Activated T-cell treated with anti-CD3 and anti-CD28 coated beads for 24 hours (primary cell): ENCODE results near the gene IQCK.

Experiments used
- DNase-seq: peaks from one replicate; pipeline ENCODE4 v3.0.0-alpha.2; 2020; ENCODE audit warnings: low read depth

IQCK gene

DNA sequence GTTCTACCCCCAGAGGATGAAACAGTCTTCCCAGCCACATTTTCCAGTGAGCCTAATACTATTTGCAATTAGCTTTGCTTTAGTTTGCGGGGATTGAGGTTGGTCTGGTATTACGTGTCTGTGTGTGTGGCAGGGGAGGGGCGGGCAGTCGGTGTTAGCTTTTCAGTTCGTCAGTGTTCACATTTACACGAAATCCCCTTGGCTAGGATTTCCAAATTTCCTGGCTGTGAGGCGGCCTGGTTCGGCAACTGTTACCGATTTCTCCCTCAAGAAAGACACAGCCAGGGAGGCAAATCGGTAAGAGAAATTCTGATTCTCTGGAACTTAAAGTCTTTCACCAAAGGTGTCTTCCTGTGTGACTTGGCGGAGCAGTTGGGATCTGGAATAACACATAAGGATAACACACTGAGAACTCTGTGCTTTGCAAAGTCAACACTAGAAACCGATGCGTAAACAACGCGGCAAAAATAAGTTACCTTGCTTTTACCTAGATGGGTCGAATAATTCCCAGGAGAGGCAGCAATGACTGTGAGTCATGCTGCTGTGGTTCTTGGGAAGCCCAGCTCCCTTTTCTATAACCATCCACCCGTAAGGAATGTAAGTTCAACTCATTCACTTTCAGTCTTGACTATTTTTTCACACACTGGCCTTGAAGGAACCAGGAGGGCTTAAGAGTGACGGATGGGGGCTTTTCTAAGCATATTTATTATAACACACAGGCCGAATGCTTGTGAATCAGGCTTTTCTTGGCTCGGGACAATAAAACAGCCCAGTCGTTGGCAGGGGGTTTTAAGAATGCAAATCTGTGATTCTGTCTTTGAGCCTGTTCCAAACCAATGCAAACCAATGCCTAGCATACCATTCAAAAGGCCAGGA lies 142.3 kb downstream of the IQCK start:
- DNase-seq, result no peak

GRCh38 chr16:19861133-19861532 lies 143.1 kb downstream of the IQCK start:
- no peak for DNase-seq

DNA sequence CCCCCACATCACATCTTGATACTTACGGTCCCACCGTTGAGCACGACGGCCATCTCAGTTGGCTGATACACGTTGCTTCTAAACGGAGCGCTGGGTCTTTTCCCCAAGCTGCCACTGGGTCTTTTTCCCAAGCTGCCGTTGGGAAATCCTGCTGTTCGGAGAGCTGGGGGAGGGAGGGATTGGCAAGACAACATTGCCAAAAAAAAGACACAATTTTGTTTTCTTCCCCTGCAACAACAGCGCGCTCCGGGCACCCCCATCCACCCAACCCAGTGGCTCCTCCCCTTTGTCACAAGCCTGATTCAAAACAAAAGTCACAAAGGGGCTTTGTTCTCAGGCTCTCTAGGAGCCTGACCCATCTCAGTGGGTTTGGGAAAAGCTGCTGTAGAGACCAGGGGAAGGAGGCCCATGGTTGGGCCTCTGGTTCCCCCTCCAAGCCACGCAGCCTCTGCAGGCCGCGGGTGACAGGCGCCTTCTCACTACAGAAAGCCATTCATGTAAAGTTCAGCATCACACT lies 143.8 kb downstream of the IQCK start:
- no peak for DNase-seq

DNA sequence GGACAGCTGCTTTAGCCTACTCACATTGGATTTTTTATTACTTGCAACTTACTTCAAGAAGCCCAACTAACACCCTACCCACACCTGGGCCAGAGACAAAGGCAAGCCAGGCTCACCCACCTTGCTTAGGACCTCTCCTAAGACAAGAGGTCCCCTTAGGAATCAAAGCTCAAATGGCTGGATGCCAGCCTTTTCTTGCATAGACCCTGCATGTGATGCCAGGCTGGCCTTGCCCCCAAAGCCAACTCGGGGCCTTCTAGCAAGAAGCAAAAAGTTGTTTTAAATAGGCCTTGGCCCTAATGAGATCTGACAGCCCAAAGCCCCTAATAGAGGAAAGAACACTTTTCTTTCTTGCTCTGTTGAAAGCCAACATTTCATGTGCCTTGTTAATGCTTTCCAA lies 145.9 kb downstream of the IQCK start:
- DNase-seq, result no peak

GRCh38 chr16:19864566-19864965 lies 146.5 kb downstream of the IQCK start:
- no peak for DNase-seq

DNA sequence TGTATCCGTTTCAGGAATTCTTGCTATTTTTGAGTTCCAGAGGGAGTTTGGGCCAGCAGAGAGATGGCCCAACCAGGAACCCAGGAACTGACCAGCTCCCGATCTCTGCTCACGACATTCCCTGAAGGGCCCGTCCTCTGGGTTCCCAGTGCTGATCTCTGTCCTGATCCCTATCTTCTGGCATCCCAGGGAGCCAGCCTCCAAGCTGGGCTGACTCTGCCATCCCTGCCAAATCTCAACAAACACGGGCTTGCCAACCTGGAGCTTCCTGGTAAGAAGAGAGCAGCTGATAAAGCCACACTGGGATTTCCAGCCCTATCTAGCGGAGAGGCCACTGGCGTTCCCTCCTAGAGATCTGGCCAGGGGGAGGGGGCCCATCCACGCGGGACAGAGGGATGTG lies 150.3 kb downstream of the IQCK start:
- no peak for DNase-seq

DNA sequence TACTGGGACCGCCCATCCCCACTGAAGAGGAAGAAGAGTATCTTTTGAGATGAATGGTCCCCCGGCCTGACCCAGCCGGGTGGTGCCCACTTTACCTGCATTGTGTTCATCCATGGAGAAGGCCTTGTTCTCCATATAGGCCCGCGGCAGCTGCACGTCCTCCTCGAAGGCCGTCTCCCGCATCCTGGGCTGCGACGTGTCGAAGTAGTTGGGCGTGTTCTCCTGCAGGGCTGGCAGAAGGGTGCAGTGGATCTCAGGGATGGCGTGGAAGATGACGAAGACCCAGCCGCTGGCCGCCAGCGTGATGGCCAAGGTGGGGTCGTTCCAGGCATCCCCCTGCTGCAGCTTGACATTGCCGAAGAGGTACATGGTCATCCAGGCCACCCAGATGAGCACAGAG lies 153.7 kb downstream of the IQCK start:
- DNase-seq, result no peak

GRCh38 chr16:19872179-19872863 lies 154.2 kb downstream of the IQCK start:
- DNase-seq, result no peak

DNA sequence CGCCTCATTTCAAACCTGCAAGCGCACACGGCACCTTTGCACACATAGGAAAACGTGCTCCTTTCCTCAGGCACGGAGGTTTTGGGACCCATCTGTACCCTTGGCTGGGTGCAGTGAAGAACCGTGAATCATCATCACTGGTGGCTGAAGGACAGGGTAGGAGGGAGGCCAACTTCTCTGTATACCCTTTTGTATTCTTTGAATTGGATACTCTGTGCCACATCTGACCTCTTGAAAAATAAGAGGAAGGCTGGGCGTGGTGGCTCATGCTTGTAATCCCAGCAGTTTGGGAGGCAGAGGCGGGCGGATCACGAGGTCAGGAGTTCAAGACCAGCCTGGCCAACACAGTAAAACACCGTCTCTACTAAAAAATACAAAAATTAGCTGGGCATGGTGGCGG lies 154.9 kb downstream of the IQCK start:
- DNase-seq, result no peak

- DNase-seq, result no peak
These were observed 156.0 kb downstream of the IQCK start for GRCh38 chr16:19874026-19874425.

GRCh38 chr16:19874851-19875546 lies 156.9 kb downstream of the IQCK start:
- no peak for DNase-seq

- no peak for DNase-seq
These were observed 157.8 kb downstream of the IQCK start for GRCh38 chr16:19875900-19876299.

DNA sequence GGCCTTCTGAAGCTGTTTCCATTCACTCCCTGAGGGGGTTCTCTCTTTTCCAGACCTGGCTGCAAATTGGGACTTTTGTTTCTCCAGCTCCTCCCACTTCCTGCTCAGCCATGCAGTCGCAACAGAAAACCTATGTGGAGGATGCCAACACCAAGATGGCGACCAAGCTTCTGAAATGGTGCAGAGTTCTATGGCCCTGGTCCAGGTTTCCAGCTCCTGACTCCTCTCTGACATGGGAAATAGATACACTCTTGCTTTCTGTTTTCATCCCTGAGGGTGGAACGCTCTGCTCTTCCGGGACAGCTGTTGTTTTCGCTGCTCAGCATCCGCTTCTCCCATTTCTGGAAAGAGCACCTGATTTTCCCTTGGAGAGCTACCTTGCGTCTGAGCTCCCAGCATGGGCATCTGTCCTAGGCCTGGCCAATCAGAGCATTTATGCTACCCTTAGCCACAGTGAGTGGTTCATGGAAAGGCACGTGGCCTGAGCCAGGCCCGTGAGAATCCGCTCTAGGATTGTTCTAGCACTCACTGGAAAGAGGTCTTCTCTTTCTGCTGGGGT lies 158.5 kb downstream of the IQCK start:
- DNase-seq, result no peak

GRCh38 chr16:19878757-19879156 lies 160.7 kb downstream of the IQCK start:
- DNase-seq, result no peak

DNA sequence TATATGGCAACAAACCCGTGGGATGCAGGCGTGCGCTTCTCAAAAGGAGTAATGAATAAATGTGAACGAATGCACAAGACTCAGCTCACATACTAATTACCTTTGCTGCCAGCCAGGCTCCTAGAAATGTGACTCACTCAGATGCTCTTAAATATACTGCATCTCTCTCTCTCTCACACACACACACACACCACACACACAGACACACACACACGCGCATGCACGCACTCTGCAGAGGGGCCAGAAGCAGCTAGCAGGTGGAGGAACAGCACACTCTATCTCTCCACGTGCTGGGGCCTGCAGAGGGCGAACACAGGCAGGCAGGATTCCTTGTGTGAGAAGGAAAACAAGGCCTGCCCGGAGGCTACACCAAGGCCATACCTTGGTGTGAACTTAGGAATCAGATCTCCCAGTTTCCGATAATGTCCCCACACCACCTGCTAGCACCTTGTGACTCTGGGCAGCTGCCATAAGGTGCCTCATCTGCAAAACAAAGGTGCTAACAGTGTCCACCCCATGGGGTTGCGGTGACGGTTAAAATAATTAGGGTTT lies 161.2 kb downstream of the IQCK start:
- DNase-seq, result no peak

DNA sequence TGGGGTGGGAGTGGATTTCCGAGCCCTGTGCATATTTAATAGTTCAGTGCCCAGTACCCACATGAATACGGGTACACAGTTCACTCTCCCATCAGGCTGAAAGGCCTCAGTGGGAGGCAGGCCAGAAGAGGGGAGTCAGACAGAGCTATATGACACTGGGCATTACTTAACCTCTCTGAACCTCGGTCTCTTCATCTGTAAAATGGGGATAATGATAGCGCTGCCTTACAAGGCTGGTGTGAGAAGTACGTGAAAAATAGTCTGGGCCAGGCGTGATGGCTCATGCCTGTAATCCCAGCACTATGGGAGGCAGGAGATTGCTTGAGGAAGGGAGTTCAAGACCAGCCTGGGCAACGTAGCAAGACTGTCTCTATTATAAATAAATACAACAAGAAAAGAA lies 163.0 kb downstream of the IQCK start:
- no peak for DNase-seq

DNA sequence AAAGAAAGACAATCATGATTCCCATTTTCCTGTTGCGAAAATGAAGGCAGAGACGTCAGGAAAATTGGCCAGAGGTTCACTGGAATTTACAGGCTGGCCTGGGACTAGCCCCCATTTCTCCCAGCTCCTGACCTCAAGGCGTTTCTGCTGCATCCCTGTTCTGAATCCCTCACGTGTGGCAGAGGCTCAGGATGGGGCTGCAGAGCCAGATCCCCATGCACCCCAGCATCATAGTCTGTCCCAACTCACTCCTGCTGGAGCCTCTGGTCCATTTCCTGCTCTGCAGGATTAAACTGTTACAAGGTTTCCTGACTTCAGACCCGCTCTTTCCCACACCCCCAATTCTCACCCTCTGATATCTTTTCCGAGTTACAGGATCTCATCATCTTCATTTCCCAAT lies 163.7 kb downstream of the IQCK start:
- no peak for DNase-seq

- no peak for DNase-seq
These were observed 164.1 kb downstream of the IQCK start for GRCh38 chr16:19882186-19882585.

- no peak for DNase-seq
These were observed 164.6 kb downstream of the IQCK start for GRCh38 chr16:19882646-19883045.

GRCh38 chr16:19883296-19883965 lies 165.4 kb downstream of the IQCK start:
- DNase-seq, result no peak

DNA sequence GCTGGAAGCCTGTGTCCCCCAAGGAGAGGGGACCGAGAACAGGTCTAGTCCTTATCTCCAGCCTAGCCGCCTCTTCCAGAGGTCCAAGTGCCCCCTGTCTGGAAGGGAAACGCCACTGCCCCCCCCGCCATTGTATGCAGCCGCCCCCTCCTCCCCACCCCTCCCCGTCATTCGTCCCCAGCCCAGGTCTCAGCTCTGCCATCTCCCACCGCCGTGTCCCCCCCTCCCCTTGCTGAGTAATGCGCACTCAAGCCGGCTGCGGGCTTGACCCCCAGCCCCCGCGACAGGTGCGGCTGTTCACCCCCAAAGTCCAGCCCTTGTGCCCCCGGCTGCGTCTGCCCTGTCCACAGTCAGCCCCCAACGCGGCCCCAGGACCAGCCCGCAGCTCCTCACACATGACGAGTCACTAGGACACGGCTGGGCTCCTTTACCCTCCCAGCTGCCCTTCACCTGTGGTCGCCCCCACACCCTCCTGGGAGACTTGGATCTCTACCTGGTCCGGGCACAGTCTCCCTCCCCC lies 166.0 kb downstream of the IQCK start:
- no peak for DNase-seq
